ENCODE data around the gene MVP.
"Not testable (repeated sequence)": the region's sequence is repeated elsewhere in the genome, so short reads cannot be mapped to it uniquely, and the experiment has no call there.

The MVP gene

GRCh38 chr16:29820271-29820701 is at the start of gene MVP:
TSS of gene MVP (plus strand) at chr16:29820462. CDS start at chr16:29830550, 10,088 bp downstream.
- peak; percentile 64 to 70 for DNase-seq

DNA sequence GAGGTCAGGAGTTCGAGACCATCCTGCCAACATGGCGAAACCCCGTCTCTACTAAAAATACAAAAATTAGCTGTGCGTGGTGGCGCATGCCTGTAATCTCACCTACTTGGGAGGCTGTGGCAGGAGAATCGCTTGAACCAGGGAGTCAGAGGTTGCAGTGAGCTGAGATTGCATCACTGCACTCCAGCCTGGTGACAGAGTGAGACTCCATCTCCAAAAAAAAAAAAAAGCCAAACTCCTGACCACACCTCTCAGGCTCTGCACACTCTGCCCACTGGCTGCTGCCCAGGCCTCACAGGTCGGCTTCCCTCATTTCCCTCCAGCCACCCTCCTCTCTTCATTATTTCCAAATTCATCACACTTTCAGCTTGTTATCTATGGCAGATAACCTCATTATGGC is 47.9 kb upstream of the MVP start:
- not testable (repeated sequence) for DNase-seq

GRCh38 chr16:29774730-29775129 is 45.5 kb upstream of the MVP start:
- DNase-seq = no peak

GRCh38 chr16:29775742-29776408 is 44.4 kb upstream of the MVP start:
- DNase-seq = no peak

- DNase-seq = no peak
These were observed 42.5 kb upstream of the MVP start, which contains the start of gene ZG16 for GRCh38 chr16:29777576-29778350. TSS of gene ZG16 (plus strand) at chr16:29778256. CDS start at chr16:29779267, 1,011 bp downstream.

GRCh38 chr16:29779474-29779873 is 40.8 kb upstream of the MVP start:
- no peak for DNase-seq

GRCh38 chr16:29783094-29783953 is 36.9 kb upstream of the MVP start:
- not testable (repeated sequence) for DNase-seq

- no peak for DNase-seq
These were observed 36.1 kb upstream of the MVP start for GRCh38 chr16:29784157-29784556.

GRCh38 chr16:29784901-29785500 is 35.3 kb upstream of the MVP start:
- no peak for DNase-seq

GRCh38 chr16:29787155-29787554 is 33.1 kb upstream of the MVP start:
- not testable (repeated sequence) for DNase-seq

DNA sequence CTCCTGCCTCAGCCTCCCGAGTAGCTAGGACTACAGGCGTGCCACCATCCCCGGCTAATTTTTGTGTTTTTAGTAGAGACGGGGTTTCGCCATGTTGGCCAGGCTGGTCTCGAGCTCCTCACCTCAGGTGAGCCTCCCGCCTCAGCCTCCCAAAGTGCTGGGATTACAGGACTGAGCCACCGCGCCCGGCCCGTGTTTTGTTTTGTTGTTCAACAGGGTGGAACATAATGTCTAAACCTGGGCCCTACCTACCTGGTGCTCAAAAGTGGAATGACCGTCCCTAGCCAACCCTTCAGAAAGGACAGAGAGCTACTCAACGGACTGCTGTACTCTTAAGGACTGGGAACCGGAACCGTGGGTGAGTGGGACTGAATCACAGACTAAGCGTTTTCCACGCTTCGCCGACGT is 30.5 kb upstream of the MVP start:
- no peak for DNase-seq

GRCh38 chr16:29790183-29790948 is 29.9 kb upstream of the MVP start, which contains the start of gene KIF22:
TSS of gene KIF22 (plus strand) at chr16:29790751. CDS start at chr16:29790760, 9 bp downstream.
- DNase-seq = peak; percentile 95 to 98

- no peak for DNase-seq
These were observed 29.1 kb upstream of the MVP start for GRCh38 chr16:29790949-29791844.

DNA sequence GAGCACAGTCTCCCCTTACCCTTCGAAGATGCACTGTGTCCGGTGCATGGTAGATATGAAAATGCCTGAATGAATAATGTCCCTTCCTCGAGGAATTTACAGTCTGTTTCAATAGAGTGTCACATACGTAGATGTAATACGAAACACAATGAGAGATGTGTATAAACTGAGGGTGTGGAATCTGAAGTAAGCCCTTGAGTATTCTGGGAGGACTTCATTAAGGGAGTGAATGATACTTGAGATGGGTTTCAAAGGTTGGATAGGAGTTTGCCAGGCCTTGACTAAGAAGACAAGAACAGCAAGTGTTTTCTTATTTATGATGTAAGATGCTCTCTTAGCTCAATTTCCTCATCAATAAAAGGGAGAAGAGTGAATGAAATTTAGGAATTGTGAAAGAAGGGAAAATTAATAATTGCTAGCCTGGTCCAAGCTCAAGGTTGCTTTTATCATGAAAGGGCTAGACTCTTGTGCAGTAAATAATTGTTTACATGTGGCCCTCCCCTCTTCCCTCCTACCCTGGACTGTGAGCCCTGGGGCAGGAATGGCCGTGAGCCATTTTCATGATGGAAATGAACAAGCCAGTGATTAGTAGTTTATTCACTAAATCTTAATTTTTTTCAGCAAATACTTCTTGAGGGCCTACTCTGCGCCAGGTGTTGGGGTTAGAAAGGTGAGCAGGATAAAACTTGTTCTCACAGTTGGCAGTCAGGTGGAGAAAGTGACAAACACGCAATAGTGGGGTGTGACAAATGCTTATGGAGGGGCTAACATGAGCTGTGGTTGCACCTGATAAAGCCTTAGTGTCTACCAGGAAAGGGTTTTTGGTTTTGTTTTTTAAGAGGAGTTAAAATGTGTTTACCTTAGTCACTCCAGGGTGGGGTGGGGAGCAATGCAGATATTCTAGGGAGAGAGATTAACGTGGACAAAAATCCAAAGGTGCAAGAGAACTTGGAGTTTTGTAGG is 28.1 kb upstream of the MVP start:
- DNase-seq = no peak

DNA sequence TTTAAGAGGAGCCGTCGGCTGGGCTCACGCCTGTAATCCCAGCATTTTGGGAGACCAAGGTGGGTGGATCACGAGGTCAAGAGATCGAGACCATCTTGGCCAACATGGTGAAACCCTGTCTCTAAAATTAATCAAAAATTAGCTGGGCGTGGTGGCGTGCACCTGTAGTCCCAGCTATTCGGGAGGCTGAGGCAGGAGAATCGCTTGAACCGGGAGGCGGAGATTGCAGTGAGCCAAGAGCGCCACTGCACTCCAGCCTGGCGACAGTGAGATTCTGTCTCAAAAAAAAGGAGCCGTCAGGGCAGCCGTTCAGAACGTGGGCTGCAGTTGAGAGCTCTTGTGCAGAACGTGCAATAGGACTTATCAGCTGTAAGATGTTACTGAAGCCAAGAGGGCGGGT is 27.1 kb upstream of the MVP start:
- not testable (repeated sequence) for DNase-seq

- DNase-seq = no peak
These were observed 26.0 kb upstream of the MVP start for GRCh38 chr16:29794231-29794710.

- DNase-seq = no peak
These were observed 17.8 kb upstream of the MVP start for GRCh38 chr16:29802416-29802935.

- no peak for DNase-seq
These were observed 16.2 kb upstream of the MVP start for GRCh38 chr16:29804020-29804419.

Measured in AML-193 (cell line).